Measurements from ENCODE around the gene CCDC122. TPM values are rescaled to one million over a fixed set of nuclear protein-coding genes. Genes with fewer than 3 reads are reported as not detected.

CCDC122 gene
- total RNA-seq, 2 donors from 2014 or later, result 2.4 to 2.5 TPM

DNA sequence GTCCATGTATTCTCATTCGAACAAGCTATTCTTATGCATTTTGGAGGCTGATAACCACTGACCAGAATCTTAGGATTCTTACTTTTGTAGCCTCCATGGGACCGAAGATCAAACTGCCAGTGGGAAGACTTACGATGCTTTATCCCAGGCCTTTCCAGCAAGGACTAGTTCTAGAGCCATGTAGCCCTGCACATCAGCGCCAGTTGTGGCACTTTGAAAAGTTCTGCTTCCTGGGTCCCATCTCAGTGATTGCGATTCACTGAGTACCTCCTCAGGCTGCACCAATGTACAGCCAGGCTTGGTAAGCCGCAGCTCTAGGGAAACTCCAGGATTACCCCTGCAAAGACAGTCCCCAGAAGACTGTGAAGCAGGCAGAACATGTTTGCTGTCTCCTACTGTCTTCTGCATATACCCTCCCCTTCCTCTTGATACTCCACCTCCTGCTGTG, 73.8 kb downstream of the CCDC122 start:
- ATAC-seq (no peak), DNase-seq (ENCODE audit: low spot score) (no peak)
- peaks cover 14 to 17% of the 10 kb centered on the region in 2 donors for H3K27me3 Mint-ChIP-seq
- no peaks in the 10 kb centered on the region for H3K9me3 Mint-ChIP-seq
- no peak overlapping the region for H3K4me3 Mint-ChIP-seq
- peaks cover 0 to 5% of the 10 kb centered on the region in 2 donors for H3K4me1 Mint-ChIP-seq (ENCODE audit: low read depth in 2 of 2)
- H3K36me3 Mint-ChIP-seq, result no peaks in the 10 kb centered on the region
- no peak overlapping the region for H3K27ac Mint-ChIP-seq

DNA sequence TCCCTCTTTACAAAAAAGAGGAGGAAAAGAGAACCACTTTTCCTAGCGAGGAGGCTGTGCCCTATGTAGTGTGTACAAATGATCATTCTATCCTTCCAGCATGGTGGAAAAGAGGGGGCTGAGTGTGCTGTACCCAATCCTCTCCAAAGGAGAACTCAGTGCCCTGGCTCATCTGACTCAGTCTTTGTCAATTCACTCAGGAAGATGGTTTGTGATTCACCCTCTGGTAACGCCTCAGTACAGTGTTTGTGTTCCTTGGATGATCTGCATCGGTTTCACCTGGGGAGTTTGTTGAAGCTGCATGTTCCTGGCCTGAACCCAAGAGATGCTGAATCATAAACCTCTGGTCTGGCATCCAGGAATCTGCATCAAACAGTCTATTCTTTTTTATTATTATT, 74.5 kb downstream of the CCDC122 start:
- Mint-ChIP-seq H3K27me3 (peaks cover 12 to 17% of the 10 kb centered on the region in 2 donors), H3K9me3 (no peaks in the 10 kb centered on the region), H3K4me1 (ENCODE audit: low read depth in 2 of 2) (peaks cover 0 to 5% of the 10 kb centered on the region in 2 donors), H3K4me3 (no peak overlapping the region), H3K36me3 (no peaks in the 10 kb centered on the region), H3K27ac (no peak overlapping the region)
- ATAC-seq (peak in 1 of 2 donors; percentile 73), DNase-seq (ENCODE audit: low spot score) (no peak)

DNA sequence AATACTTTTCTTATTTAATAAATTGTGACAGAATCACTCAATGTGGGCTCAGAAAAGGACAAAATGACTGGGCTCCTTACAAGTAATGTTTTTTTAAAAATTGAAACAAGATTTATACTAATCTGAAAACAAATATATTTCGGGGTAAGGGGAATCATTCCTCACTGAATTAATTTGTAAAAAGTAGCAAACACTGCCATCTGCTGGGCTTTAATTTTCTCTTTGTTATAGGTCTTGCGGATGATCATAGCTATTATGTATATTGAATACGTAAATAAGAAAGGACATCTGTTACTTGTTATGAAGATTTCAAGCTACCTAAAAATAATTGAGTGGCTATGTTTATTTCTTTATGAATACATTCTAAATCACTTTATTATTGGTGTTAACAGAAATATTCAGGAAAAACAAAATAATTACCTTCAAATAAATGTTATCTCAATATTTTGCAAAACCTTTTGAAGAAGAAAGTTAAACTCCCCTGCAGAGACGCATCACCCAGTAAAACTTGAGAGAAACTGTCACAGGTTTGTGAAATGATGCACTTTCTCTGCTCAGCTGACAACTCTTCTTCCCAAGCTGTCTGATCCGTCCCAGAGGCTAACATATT, 75.0 kb downstream of the CCDC122 start:
- peaks cover 14 to 17% of the 10 kb centered on the region in 2 donors for H3K27me3 Mint-ChIP-seq
- peaks cover 0 to 5% of the 10 kb centered on the region in 2 donors for H3K4me1 Mint-ChIP-seq (ENCODE audit: low read depth in 2 of 2)
- no peak overlapping the region for H3K4me3 Mint-ChIP-seq
- no peaks in the 10 kb centered on the region for H3K9me3 Mint-ChIP-seq
- no peak overlapping the region for H3K27ac Mint-ChIP-seq
- DNase-seq (ENCODE audit: low spot score), result no peak
- H3K36me3 Mint-ChIP-seq, result no peaks in the 10 kb centered on the region
- no peak for ATAC-seq

DNA sequence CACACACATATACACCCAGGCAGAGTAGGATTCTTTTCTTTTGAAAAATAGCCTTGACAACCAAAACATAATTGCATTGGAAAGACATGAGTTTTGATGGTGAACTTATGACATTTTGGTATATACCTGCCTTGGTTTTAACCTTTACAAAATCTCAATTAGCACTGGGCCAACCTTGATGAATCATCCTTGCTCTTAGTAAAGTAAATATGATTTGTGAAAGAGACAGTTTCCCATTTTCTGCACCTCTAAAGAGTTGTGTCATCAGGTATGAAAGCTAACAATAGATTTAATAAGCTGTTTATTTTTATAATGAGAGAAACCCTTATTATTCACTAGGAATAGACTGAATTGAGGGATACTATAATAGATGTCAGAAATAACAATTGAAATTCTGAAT, 77.0 kb downstream of the CCDC122 start:
- H3K4me3 Mint-ChIP-seq, result no peak overlapping the region
- peaks cover 10 to 17% of the 10 kb centered on the region in 2 donors for H3K27me3 Mint-ChIP-seq
- ATAC-seq (no peak), DNase-seq (ENCODE audit: low spot score) (no peak)
- no peak overlapping the region for H3K27ac Mint-ChIP-seq
- no peaks in the 10 kb centered on the region for H3K36me3 Mint-ChIP-seq
- H3K9me3 Mint-ChIP-seq, result no peaks in the 10 kb centered on the region
- peaks cover 0 to 8% of the 10 kb centered on the region in 2 donors for H3K4me1 Mint-ChIP-seq (ENCODE audit: low read depth in 2 of 2)

DNA sequence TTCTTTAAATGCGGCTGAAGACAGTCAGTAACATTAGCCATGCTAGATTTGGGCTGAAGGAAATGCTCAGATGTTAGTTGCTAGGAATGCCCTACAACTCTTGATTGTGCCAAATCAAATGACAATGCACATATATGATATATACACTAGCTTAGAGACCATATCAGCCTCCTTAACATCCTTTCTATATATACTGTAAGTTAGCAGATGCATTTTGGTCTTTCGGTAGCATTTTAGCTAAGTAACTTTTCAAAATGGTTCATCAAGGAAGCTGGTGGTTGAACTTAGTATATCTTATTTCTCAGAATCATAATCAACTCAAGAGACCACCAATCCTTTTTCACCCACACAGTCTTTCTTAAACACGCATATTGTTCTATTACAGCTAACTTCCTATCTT, 78.7 kb downstream of the CCDC122 start:
- ATAC-seq (peak in 1 of 2 donors; percentile 69), DNase-seq (ENCODE audit: low spot score) (no peak)
- Mint-ChIP-seq H3K9me3 (no peaks in the 10 kb centered on the region), H3K4me3 (peak overlapping the region; percentile 24), H3K4me1 (ENCODE audit: low read depth in 2 of 2) (peaks cover 0 to 13% of the 10 kb centered on the region in 2 donors), H3K27ac (peak overlapping the region in 1 of 2 donors; percentile 71), H3K27me3 (peaks cover 6 to 25% of the 10 kb centered on the region in 2 donors), H3K36me3 (no peaks in the 10 kb centered on the region)

DNA sequence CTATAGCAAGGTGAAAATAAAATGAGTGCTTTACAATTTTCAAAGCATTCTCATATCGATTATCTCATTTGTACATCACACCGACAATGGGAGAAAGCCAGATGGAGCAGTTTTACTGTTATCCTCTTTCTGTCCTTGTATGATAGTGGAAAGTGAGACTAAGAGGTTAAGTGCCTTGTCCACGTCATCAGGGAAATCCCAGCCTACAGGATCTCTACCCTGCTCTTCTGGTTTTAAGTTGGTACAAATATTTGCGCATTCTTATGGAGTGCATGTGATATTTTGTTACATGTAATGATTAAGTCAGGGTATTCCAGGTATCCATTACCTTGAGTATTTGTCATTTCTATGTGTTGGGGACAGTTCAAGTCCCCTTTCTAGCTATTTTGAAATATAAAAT, 80.3 kb downstream of the CCDC122 start:
- Mint-ChIP-seq H3K9me3 (no peaks in the 10 kb centered on the region), H3K4me1 (ENCODE audit: low read depth in 2 of 2) (peaks cover 0 to 7% of the 10 kb centered on the region in 2 donors), H3K4me3 (peak overlapping the region; percentile 35), H3K27me3 (peaks cover 6 to 25% of the 10 kb centered on the region in 2 donors), H3K27ac (peak overlapping the region in 1 of 2 donors; percentile 29), H3K36me3 (no peaks in the 10 kb centered on the region)
- DNase-seq (ENCODE audit: low spot score), result no peak
- ATAC-seq, result peak in 1 of 2 donors; percentile 51

DNA sequence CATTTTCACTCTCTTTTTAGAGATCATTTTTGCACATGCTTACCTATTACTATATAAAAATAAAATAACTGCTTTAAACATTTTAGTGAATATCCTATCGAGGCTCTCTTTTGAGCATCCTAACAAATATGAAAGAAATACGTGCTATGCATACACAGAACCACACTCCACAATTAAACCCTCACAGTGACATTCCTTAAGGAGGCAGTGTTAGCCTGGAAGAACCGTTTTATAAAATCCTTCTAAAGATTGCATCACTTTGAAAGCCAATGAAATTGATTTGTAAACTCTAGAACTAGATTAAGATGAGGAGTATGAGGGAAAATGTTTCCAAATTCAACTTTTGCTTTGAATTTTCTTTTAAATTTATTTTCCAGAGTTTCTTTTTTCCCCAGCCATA, 81.7 kb downstream of the CCDC122 start:
- Mint-ChIP-seq H3K4me3 (no peak overlapping the region), H3K9me3 (no peaks in the 10 kb centered on the region)

DNA sequence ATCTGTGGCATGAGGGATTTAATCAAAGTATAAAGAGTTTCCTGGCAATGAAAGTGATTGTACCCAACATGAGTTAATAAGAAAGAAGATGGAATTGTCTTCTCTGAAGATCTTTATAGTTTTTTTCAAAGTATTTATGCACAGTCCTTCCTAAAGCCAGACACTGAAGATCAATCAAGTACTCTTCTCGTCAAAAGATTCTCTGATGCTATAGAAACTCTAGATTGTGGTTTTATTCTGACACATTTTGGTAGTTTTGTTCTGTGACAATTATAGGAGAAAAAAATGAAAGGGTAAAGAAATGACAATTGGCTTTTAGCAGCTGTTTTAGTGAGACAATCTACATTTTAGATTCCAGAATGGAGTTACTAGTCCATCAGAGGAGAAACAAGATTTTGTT, 82.4 kb downstream of the CCDC122 start:
- Mint-ChIP-seq H3K27ac (peak overlapping the region in 1 of 2 donors; percentile 29), H3K4me1 (ENCODE audit: low read depth in 2 of 2) (peaks cover 0 to 7% of the 10 kb centered on the region in 2 donors), H3K9me3 (no peaks in the 10 kb centered on the region), H3K4me3 (peak overlapping the region; percentile 34), H3K27me3 (peaks cover 12 to 28% of the 10 kb centered on the region in 2 donors), H3K36me3 (no peaks in the 10 kb centered on the region)
- DNase-seq (ENCODE audit: low spot score) (no peak), ATAC-seq (peak in 1 of 2 donors; percentile 67)

More for the DNA sequence above, 81.7 kb downstream of the CCDC122 start:
- ATAC-seq, result no peak
- peaks cover 0 to 7% of the 10 kb centered on the region in 2 donors for H3K4me1 Mint-ChIP-seq (ENCODE audit: low read depth in 2 of 2)
- H3K27me3 Mint-ChIP-seq, result peaks cover 6 to 26% of the 10 kb centered on the region in 2 donors
- no peak for DNase-seq (ENCODE audit: low spot score)
- H3K36me3 Mint-ChIP-seq, result no peaks in the 10 kb centered on the region
- peak overlapping the region in 1 of 2 donors; percentile 29 for H3K27ac Mint-ChIP-seq

DNA sequence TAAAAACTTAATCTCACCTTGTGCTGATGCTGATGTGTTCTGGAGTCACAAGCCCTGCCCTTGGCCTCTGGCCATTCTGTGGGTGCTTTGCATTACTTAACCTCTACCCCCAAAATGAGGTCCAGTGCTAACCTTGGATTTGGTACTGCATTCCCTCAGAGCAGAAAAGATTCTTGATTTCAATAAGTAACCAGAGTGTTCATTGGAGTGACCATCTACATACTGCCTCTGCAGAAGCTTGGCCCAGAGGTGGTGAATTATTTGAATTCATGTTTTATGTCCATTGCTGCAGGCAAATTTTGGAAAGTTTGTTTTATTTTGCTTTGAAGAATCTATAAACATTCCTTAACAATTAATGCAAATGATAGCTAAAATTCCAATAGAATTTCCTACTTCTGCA, 85.1 kb downstream of the CCDC122 start:
- Mint-ChIP-seq H3K9me3 (no peaks in the 10 kb centered on the region), H3K27me3 (peaks cover 16 to 27% of the 10 kb centered on the region in 2 donors), H3K27ac (no peak overlapping the region), H3K4me1 (ENCODE audit: low read depth in 2 of 2) (peaks cover 0 to 7% of the 10 kb centered on the region in 2 donors), H3K36me3 (no peaks in the 10 kb centered on the region), H3K4me3 (no peak overlapping the region)
- ATAC-seq, result no peak
- no peak for DNase-seq (ENCODE audit: low spot score)

DNA sequence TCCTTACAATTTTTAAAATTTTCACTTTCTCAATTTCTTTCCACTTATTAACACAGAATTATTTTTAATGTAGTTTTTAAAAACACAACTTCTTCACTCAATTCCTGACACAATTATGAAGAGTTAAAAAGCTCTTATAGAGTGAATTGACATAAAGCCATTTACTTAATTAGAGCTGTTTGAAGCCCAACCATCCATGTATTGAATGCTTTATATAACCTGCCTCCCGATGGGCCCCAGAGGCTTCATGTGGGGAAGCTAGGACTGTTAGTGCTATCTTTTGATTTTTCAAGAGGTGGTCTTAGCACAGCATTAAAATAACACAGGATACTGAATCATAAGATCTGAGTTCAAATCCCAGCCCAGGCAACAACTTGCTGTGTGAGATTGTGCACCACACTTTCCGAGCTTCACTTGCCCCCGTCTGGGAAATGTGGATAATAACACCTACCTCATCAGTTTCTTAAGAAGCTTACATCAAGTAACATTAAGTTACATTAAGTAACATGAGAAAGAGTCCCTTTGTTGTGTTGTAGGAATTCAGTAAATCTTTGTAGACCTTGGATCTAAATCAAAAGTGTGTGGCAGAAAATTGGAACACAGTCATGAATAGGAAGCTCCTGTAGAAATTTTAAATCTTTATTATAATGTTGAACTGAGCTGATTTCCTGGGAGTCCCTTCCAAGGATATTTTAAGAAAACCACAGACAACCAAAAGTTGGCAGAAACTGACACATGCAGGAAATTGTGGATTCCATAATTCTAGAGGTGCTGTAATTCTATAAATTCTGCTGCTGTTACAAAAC, 87.3 kb downstream of the CCDC122 start:
- H3K27me3 Mint-ChIP-seq, result peaks cover 28% of the 10 kb centered on the region in 2 donors
- H3K36me3 Mint-ChIP-seq, result no peaks in the 10 kb centered on the region
- no peak overlapping the region for H3K27ac Mint-ChIP-seq
- DNase-seq (ENCODE audit: low spot score) (no peak), ATAC-seq (no peak)
- no peak overlapping the region for H3K4me3 Mint-ChIP-seq
- no peaks in the 10 kb centered on the region for H3K9me3 Mint-ChIP-seq
- peaks cover 0 to 5% of the 10 kb centered on the region in 2 donors for H3K4me1 Mint-ChIP-seq (ENCODE audit: low read depth in 2 of 2)

DNA sequence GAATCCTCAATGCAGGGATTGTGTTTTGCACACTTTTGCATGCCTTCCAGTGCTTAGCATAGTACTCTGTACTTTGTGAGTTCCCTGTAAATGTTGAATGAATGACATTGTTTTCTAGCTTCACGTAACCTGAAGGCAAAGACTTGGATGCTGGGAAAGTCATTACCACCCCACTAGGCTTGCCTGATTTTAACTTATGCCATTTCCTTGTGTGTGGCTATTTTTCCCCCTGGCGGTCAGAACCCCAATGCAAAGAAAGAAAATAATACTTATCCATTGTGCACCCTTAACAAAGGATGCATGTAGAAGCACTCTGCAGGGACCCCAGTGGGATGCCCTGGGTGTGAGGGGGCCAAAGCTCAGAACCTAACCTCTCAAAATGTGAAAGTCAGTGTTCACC, 91.5 kb downstream of the CCDC122 start:
- Mint-ChIP-seq H3K4me3 (peak overlapping the region; percentile 84), H3K9me3 (no peaks in the 10 kb centered on the region), H3K27ac (no peak overlapping the region), H3K4me1 (ENCODE audit: low read depth in 2 of 2) (peaks cover 7 to 11% of the 10 kb centered on the region in 2 donors), H3K27me3 (peaks cover 27 to 40% of the 10 kb centered on the region in 2 donors), H3K36me3 (no peaks in the 10 kb centered on the region)
- no peak for DNase-seq (ENCODE audit: low spot score)
- no peak for ATAC-seq

DNA sequence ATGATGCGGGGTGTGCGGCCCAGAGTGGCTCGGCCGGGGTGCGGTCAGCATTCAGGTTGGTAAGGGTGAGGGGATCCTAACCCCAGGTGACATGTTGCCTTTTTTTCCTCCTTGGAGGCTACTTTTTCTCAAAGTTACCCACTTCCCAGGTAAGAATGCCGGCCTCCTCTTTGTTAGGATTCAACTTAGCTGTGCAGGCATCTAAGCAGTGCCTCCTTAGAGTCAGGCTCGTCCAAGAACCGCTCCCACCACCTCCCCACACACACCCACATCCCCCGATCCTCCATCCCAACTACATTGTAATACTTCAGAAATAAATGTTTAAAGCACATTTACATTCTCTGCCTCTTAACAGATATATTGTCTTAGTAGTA, 92.0 kb downstream of the CCDC122 start:
- no peaks in the 10 kb centered on the region for H3K9me3 Mint-ChIP-seq
- H3K27ac Mint-ChIP-seq, result no peak overlapping the region
- ATAC-seq, result peak in 1 of 2 donors; percentile 21
- H3K36me3 Mint-ChIP-seq, result no peaks in the 10 kb centered on the region
- H3K4me3 Mint-ChIP-seq, result peak overlapping the region; percentile 84
- H3K4me1 Mint-ChIP-seq (ENCODE audit: low read depth in 2 of 2), result peaks cover 7 to 11% of the 10 kb centered on the region in 2 donors
- H3K27me3 Mint-ChIP-seq, result peaks cover 27 to 38% of the 10 kb centered on the region in 2 donors
- no peak for DNase-seq (ENCODE audit: low spot score)

DNA sequence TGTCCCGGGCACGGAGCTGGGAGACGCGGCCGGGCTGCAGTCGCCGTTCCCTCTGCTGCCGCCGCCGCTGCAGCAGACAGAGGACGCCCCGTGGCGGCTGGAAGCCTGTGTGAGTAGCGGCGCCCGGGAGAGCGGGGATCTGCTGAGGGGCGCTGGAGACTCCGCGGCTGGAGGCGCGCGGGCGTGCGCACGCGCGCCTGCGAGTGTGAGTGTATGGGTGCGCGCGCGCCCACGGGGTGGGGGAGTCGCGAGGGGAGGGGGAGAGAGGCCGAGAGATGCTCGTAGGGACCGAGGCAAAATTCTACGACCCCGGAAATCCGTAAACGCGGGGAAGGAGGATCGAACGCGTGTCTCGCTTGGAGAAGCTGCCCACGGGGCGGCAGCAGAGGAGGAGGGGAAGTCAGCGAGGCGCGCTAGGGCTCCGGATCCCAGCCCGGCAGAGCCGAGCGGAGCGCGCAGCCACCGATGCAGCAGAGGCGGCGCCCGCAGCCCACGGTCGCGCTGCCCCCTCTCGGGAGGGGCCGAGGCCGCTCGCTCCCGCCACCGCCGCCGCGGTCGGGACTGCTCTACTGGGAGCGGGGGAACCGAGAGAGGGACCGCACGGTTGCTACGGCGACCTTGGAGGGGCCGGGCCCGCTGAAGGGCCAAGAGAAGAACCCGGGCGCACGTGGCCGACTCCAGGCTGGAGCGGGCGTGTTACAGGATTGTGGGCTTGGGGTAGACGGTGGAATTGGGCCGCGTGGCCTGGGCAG, 92.6 kb downstream of the CCDC122 start, which contains the start of gene ENOX1:
Gene ENOX1, minus strand, starts transcription at position 207 of the 752 bp plus-strand sequence.
- DNase-seq (ENCODE audit: low spot score) (peak; percentile 60), ATAC-seq (peak; percentile 68 to 71)
- Mint-ChIP-seq H3K36me3 (no peaks in the 10 kb centered on the region), H3K4me3 (peak within 1 kb of the TSS; percentile 84), H3K27ac (no peak within 1 kb of the TSS), H3K4me1 (ENCODE audit: low read depth in 2 of 2) (peaks cover 7 to 11% of the 10 kb centered on the region in 2 donors), H3K9me3 (no peaks in the 10 kb centered on the region), H3K27me3 (peaks cover 27 to 32% of the 10 kb centered on the region in 2 donors)
